GM23248 (cell line): ENCODE measurements around the gene IQCF2.

ENCODE experiments used
- EZH2 ChIP-seq: fragments of 200-600 bp; sonication (generic); IDR thresholded peaks from 2 replicates; pipeline ENCODE4 v1.6.1; 2018; ENCODE audit warnings: antibody characterized with exemption, mild to moderate bottlenecking; ENCODE audit not compliant: insufficient read depth, poor library complexity, severe bottlenecking
- EZH2phosphoT487 ChIP-seq: fragments of 200-600 bp; sonication (generic); IDR thresholded peaks from 2 replicates; pipeline ENCODE4 v1.6.1; 2018; ENCODE audit warnings: antibody characterized with exemption, moderate library complexity, mild to moderate bottlenecking, low read depth; ENCODE audit not compliant: insufficient read depth

GRCh38 chr3:51816723-51817122 is 44.7 kb upstream of the IQCF2 start:
- TF ChIP-seq EZH2: no peak
- no peak for TF ChIP-seq EZH2phosphoT487
